WTC11 (cell line): ENCODE measurements around the gene SLC45A1. TPM values are rescaled to one million over a fixed set of nuclear protein-coding genes. Genes with fewer than 3 reads are reported as not detected.

ENCODE experiments used
- ATAC-seq: fragments of 200-7000 bp; cut with Tn5 transposase; 2 replicates; pipeline ENCODE4 v1.10.0; 2021; ENCODE audit warnings: mild to moderate bottlenecking, moderate library complexity
- CTCF ChIA-PET: fragments of 300-600 bp; sonication (Branson Sonifier 250); formaldehyde crosslinking; loops from one replicate; lab custom pipeline; 2021; ENCODE audit warnings: antibody characterized with exemption; lab: Charles Lee
- POLR2A ChIA-PET: fragments of 350-600 bp; sonication (Branson Sonifier 250); formaldehyde crosslinking; loops from one replicate; lab custom pipeline; 2021; ENCODE audit warnings: antibody characterized with exemption; lab: Charles Lee
- DNase-seq: peaks from one replicate; pipeline ENCODE4 v3.0.0; 2021; ENCODE audit warnings: low spot score
- H3K27ac Mint-ChIP-seq: 2 replicates; pipeline ENCODE4 v1.8.0; 2021; ENCODE audit warnings: mixed read lengths
- H3K27me3 Mint-ChIP-seq: 2 replicates; pipeline ENCODE4 v1.8.0; 2021; ENCODE audit warnings: low read depth, mild to moderate bottlenecking, moderate library complexity, mixed read lengths
- H3K36me3 Mint-ChIP-seq: 2 replicates; pipeline ENCODE4 v1.8.0; 2021; ENCODE audit warnings: mixed read lengths
- H3K4me1 Mint-ChIP-seq: 2 replicates; pipeline ENCODE4 v1.8.0; 2022; ENCODE audit warnings: mixed read lengths
- H3K4me3 Mint-ChIP-seq: 2 replicates; pipeline ENCODE4 v1.8.0; 2021; ENCODE audit warnings: mild to moderate bottlenecking, moderate library complexity, mixed read lengths
- H3K9me3 Mint-ChIP-seq: 2 replicates; pipeline ENCODE4 v1.8.0; 2021; ENCODE audit warnings: mixed read lengths
- ERG ChIP-seq: fragments of 250-450 bp; sonication (Bioruptor Pico); IDR thresholded peaks from 2 replicates; pipeline ENCODE4 v1.8.0; 2021; ENCODE audit warnings: mild to moderate bottlenecking
- ESRRA ChIP-seq: sonication (generic); formaldehyde crosslinking; IDR thresholded peaks from 2 replicates; pipeline ENCODE4 v1.8.1; 2022; ENCODE audit warnings: mild to moderate bottlenecking, missing genetic modification reagents, borderline replicate concordance
- FOXK1 ChIP-seq: sonication (generic); formaldehyde crosslinking; IDR thresholded peaks from 2 replicates; pipeline ENCODE4 v1.8.0; 2022; ENCODE audit warnings: mild to moderate bottlenecking, moderate library complexity, missing genetic modification reagents
- GABPB1 ChIP-seq: sonication (generic); formaldehyde crosslinking; IDR thresholded peaks from 2 replicates; pipeline ENCODE4 v1.8.1; 2023; ENCODE audit warnings: mild to moderate bottlenecking, missing genetic modification reagents
- GRHL2 ChIP-seq: fragments of 250-450 bp; sonication (Bioruptor Pico); IDR thresholded peaks from 2 replicates; pipeline ENCODE4 v1.8.0; 2022; ENCODE audit warnings: mild to moderate bottlenecking, moderate library complexity; ENCODE audit not compliant: insufficient replicate concordance, severe bottlenecking
- MLX ChIP-seq: sonication (generic); formaldehyde crosslinking; IDR thresholded peaks from 2 replicates; pipeline ENCODE4 v1.8.1; 2023; ENCODE audit warnings: mild to moderate bottlenecking, missing genetic modification reagents, moderate library complexity
- OVOL2 ChIP-seq: fragments of 250-450 bp; sonication (Bioruptor Pico); IDR thresholded peaks from 2 replicates; pipeline ENCODE4 v1.9.0; 2021; ENCODE audit warnings: mild to moderate bottlenecking, borderline replicate concordance
- PRRX2 ChIP-seq: fragments of 250-450 bp; sonication (Bioruptor Pico); IDR thresholded peaks from 2 replicates; pipeline ENCODE4 v1.8.0; 2021; ENCODE audit warnings: mild to moderate bottlenecking
- RELA ChIP-seq: sonication (generic); formaldehyde crosslinking; IDR thresholded peaks from 2 replicates; pipeline ENCODE4 v1.8.1; 2022; ENCODE audit warnings: missing genetic modification reagents, mild to moderate bottlenecking, borderline replicate concordance
- SMAD3 ChIP-seq: sonication (generic); formaldehyde crosslinking; IDR thresholded peaks from 2 replicates; pipeline ENCODE4 v1.8.0; 2022; ENCODE audit warnings: missing genetic modification reagents, mild to moderate bottlenecking, borderline replicate concordance
- SP1 ChIP-seq: sonication (generic); formaldehyde crosslinking; conservative IDR thresholded peaks from 2 replicates; pipeline ENCODE4 v1.8.1; 2022; ENCODE audit warnings: missing genetic modification reagents
- TEAD1 ChIP-seq: sonication (generic); formaldehyde crosslinking; IDR thresholded peaks from 2 replicates; pipeline ENCODE4 v1.8.0; 2022; ENCODE audit warnings: mild to moderate bottlenecking, missing genetic modification reagents
- ZNF138 ChIP-seq: sonication (generic); formaldehyde crosslinking; conservative IDR thresholded peaks from 2 replicates; pipeline ENCODE4 v1.8.1; 2022; ENCODE audit warnings: mild to moderate bottlenecking, moderate library complexity, missing genetic modification reagents
- ZNF219 ChIP-seq: sonication (generic); formaldehyde crosslinking; IDR thresholded peaks from 2 replicates; pipeline ENCODE4 v1.8.0; 2023; ENCODE audit warnings: missing genetic modification reagents, mild to moderate bottlenecking, borderline replicate concordance
- ZNF396 ChIP-seq: fragments of 250-450 bp; sonication (Bioruptor Pico); IDR thresholded peaks from 2 replicates; pipeline ENCODE4 v1.8.0; 2021; ENCODE audit warnings: mild to moderate bottlenecking, moderate library complexity, borderline replicate concordance
- ZNF416 ChIP-seq: fragments of 250-450 bp; sonication (Bioruptor Pico); IDR thresholded peaks from 2 replicates; pipeline ENCODE4 v1.9.0; 2021; ENCODE audit warnings: mild to moderate bottlenecking, inconsistent platforms
- ZNF512 ChIP-seq: sonication (generic); formaldehyde crosslinking; IDR thresholded peaks from 2 replicates; pipeline ENCODE4 v1.8.1; 2022; ENCODE audit warnings: missing genetic modification reagents, borderline replicate concordance
- total RNA-seq: library from RNA; stranded (reverse); gene quantifications from 3 replicates; pipeline ENCODE4 v1.2.3, GENCODE V29; 2021
- TF ChIP-seq, protein P1 (sequence below): sonication (generic); formaldehyde crosslinking; IDR thresholded peaks from 2 replicates; pipeline ENCODE4 v1.8.1; 2022; ENCODE audit warnings: low read depth, missing genetic modification reagents, borderline replicate concordance
- TF ChIP-seq, protein P2 (sequence below): sonication (generic); formaldehyde crosslinking; IDR thresholded peaks from 2 replicates; pipeline ENCODE4 v1.8.1; 2022; ENCODE audit warnings: mild to moderate bottlenecking, missing genetic modification reagents, moderate library complexity, borderline replicate concordance
- TF ChIP-seq, protein P3 (sequence below): sonication (generic); formaldehyde crosslinking; IDR thresholded peaks from 2 replicates; pipeline ENCODE4 v1.8.0; 2023; ENCODE audit warnings: missing genetic modification reagents
- TF ChIP-seq, protein P4 (sequence below): sonication (generic); formaldehyde crosslinking; IDR thresholded peaks from 2 replicates; pipeline ENCODE4 v1.8.1; 2023; ENCODE audit warnings: mild to moderate bottlenecking, missing genetic modification reagents
- TF ChIP-seq, protein P5 (sequence below): sonication (generic); formaldehyde crosslinking; IDR thresholded peaks from 2 replicates; pipeline ENCODE4 v1.8.1; 2023; ENCODE audit warnings: mild to moderate bottlenecking, moderate library complexity, missing genetic modification reagents

SLC45A1 gene
- total RNA-seq, 1 experiment from 2014 or later = 2.3 TPM

DNA sequence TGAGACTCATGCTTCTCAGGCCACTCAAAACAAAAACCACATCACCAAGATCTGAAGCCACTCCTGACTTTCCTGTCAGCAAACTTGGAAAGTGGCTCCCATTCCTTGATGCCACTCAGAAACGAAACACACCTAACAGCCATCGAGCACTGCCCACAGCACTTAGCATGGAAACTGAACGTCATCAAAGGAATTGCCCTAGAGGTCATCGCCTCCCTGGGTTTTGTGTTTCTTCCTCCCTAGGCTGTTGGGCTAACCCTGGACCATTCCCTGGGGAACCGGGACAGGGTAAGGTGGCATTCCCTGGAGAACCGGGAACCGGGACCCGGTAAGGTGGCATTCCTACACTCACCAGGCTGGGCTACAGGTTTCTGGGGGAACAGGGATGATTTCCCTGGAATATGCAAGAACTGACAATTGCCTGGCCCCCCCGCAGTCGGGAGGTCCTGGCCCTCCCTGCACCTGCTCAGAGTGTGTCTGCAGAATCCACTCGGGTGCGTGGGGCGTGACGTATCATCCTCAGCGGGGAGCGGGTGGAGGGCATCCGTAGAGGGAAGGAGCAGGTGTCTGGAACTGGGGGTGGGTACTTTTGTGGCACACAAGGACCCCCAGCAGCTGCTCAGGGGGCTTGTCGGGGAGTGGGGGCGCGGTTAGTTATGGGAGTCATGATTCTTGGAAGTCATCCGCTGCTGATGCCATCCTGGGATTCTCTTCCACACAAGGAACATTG, 30.3 kb downstream of the SLC45A1 start:
- DNase-seq = no peak
- no peaks in the 10 kb centered on the region for H3K9me3 Mint-ChIP-seq
- POLR2A ChIA-PET = no interaction called here
- CTCF ChIA-PET = interaction anchor here (0.5 to 7.6 kb wide), 23 partner anchors 9 to 1405 kb away, joined by 3 to 97 read pairs (median 4); partner anchors contain the start of gene SLC45A1
- TF ChIP-seq ESRRA (CRISPR knock-in tag) (no peak), FOXK1 (CRISPR knock-in tag) (no peak), GABPB1 (CRISPR knock-in tag) (0 out of 2 replicates have a peak, but pooled peaks have one; percentile 5)
- H3K27me3 Mint-ChIP-seq = no peaks in the 10 kb centered on the region
- peaks cover 24% of the 10 kb centered on the region for H3K4me1 Mint-ChIP-seq
- H3K36me3 Mint-ChIP-seq = 0 out of 2 replicates have a peak, but pooled peaks cover 1% of the 10 kb centered on the region
- no peak overlapping the region for H3K4me3 Mint-ChIP-seq
- ATAC-seq = no peak
- no peak overlapping the region for H3K27ac Mint-ChIP-seq

DNA sequence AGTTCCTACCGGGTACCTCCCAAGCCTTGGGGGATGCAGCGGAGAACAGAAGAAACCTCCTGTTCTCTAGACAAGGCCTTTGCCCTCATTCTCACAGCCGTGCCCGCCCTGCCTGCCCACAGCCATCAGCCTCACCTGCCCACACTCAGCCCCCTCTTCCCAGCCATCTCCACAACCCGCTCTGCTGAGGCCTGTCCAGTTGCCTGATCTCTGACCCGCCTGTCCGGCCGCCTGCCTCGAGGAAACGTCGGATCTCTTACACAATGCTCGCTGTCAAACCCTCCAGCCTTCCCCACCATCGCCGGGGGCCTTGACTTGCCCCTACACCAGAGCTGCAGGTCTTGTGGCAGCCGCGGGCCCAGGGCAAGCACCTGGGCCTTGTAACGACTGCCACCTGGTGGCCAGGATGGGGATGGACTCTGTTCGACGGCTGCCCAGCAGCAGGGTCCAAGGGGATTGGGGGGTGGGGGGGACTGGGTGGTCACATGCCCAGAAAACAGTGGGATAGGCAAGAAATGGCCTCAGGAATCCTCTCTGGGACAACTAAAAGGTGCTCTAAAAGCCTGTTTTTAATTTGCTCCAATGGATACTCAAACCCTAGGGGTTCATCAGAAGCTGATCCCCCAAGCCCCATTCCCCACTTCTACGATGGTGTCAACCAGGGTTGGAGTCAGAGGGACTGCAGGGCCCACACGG, 31.0 kb downstream of the SLC45A1 start:
- Mint-ChIP-seq H3K4me3 (no peak overlapping the region), H3K4me1 (peaks cover 26% of the 10 kb centered on the region), H3K36me3 (peaks cover 5% of the 10 kb centered on the region; the same call in 1 of the 2 replicates), H3K27me3 (no peaks in the 10 kb centered on the region), H3K9me3 (no peaks in the 10 kb centered on the region), H3K27ac (no peak overlapping the region)
- ChIA-PET CTCF (interaction anchor here (0.5 to 7.6 kb wide), 30 partner anchors 10 to 1405 kb away, joined by 3 to 97 read pairs (median 4); partner anchors contain the start of gene SLC45A1), POLR2A (no interaction called here)
- ATAC-seq = peak; percentile 73
- peak; percentile 86 for DNase-seq
- no peak for TF ChIP-seq PRRX2 (CRISPR knock-in tag)
- no peak for TF ChIP-seq ZNF219 (CRISPR knock-in tag)
- TF ChIP-seq GABPB1 (CRISPR knock-in tag) = no peak
- TF ChIP-seq SP1 (CRISPR knock-in tag) = no peak
- no peak for TF ChIP-seq OVOL2 (CRISPR knock-in tag)
- no peak for TF ChIP-seq TEAD1
- no peak for TF ChIP-seq RELA (CRISPR knock-in tag)
- TF ChIP-seq SMAD3 (CRISPR knock-in tag) = no peak
- no peak for TF ChIP-seq ERG (CRISPR knock-in tag)
- TF ChIP-seq, protein P1, sequence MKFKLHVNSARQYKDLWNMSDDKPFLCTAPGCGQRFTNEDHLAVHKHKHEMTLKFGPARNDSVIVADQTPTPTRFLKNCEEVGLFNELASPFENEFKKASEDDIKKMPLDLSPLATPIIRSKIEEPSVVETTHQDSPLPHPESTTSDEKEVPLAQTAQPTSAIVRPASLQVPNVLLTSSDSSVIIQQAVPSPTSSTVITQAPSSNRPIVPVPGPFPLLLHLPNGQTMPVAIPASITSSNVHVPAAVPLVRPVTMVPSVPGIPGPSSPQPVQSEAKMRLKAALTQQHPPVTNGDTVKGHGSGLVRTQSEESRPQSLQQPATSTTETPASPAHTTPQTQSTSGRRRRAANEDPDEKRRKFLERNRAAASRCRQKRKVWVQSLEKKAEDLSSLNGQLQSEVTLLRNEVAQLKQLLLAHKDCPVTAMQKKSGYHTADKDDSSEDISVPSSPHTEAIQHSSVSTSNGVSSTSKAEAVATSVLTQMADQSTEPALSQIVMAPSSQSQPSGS (CRISPR knock-in tag) = no peak
- TF ChIP-seq, protein P2, sequence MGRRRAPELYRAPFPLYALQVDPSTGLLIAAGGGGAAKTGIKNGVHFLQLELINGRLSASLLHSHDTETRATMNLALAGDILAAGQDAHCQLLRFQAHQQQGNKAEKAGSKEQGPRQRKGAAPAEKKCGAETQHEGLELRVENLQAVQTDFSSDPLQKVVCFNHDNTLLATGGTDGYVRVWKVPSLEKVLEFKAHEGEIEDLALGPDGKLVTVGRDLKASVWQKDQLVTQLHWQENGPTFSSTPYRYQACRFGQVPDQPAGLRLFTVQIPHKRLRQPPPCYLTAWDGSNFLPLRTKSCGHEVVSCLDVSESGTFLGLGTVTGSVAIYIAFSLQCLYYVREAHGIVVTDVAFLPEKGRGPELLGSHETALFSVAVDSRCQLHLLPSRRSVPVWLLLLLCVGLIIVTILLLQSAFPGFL = no peak
- TF ChIP-seq FOXK1 (CRISPR knock-in tag) = no peak
- TF ChIP-seq, protein P3, sequence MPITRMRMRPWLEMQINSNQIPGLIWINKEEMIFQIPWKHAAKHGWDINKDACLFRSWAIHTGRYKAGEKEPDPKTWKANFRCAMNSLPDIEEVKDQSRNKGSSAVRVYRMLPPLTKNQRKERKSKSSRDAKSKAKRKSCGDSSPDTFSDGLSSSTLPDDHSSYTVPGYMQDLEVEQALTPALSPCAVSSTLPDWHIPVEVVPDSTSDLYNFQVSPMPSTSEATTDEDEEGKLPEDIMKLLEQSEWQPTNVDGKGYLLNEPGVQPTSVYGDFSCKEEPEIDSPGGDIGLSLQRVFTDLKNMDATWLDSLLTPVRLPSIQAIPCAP (CRISPR knock-in tag) = no peak
- no peak for TF ChIP-seq ZNF416 (CRISPR knock-in tag)
- no peak for TF ChIP-seq MLX
- TF ChIP-seq GRHL2 = no peak
- no peak for TF ChIP-seq ZNF512 (CRISPR knock-in tag)
- no peak for TF ChIP-seq ZNF396 (CRISPR knock-in tag)
- TF ChIP-seq, protein P4, sequence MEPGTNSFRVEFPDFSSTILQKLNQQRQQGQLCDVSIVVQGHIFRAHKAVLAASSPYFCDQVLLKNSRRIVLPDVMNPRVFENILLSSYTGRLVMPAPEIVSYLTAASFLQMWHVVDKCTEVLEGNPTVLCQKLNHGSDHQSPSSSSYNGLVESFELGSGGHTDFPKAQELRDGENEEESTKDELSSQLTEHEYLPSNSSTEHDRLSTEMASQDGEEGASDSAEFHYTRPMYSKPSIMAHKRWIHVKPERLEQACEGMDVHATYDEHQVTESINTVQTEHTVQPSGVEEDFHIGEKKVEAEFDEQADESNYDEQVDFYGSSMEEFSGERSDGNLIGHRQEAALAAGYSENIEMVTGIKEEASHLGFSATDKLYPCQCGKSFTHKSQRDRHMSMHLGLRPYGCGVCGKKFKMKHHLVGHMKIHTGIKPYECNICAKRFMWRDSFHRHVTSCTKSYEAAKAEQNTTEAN = no peak
- TF ChIP-seq, protein P5, sequence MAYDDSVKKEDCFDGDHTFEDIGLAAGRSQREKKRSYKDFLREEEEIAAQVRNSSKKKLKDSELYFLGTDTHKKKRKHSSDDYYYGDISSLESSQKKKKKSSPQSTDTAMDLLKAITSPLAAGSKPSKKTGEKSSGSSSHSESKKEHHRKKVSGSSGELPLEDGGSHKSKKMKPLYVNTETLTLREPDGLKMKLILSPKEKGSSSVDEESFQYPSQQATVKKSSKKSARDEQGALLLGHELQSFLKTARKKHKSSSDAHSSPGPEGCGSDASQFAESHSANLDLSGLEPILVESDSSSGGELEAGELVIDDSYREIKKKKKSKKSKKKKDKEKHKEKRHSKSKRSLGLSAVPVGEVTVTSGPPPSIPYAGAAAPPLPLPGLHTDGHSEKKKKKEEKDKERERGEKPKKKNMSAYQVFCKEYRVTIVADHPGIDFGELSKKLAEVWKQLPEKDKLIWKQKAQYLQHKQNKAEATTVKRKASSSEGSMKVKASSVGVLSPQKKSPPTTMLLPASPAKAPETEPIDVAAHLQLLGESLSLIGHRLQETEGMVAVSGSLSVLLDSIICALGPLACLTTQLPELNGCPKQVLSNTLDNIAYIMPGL = 0 out of 2 replicates have a peak, but pooled peaks have one; percentile 38
- TF ChIP-seq ZNF138 (CRISPR knock-in tag) = no peak
